ENCODE measurements around the gene TBC1D22A. TPM values are rescaled to one million over a fixed set of nuclear protein-coding genes. Genes with fewer than 3 reads are reported as not detected.

Gene TBC1D22A
- total and polyA plus RNA-seq, 2 experiments from 2014 or later, result 16.6 to 18.5 TPM

DNA sequence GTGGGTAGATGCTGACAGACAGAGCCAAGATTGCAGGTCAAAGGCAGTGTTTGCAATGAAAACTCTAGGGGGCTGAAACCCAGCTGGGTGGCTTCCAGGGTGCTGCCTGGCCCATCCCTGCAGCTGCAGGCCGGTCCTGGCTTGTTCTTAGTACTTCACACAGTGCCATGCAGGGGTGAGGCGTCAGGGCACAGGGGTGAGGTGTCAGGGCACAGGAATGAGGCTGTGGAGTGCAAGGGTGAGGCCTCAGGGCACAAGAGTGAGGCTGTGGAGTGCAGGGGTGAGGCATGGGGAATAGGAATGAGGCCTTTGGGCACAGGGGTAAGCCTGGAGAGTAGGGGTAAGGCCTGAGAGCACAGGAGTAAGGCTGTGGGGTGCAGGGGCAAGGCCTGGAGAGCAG is 337.6 kb downstream of the TBC1D22A start:
- no peak for DNase-seq (ENCODE audit: low read depth in 1 of 2, low spot score in 1 of 2)

DNA sequence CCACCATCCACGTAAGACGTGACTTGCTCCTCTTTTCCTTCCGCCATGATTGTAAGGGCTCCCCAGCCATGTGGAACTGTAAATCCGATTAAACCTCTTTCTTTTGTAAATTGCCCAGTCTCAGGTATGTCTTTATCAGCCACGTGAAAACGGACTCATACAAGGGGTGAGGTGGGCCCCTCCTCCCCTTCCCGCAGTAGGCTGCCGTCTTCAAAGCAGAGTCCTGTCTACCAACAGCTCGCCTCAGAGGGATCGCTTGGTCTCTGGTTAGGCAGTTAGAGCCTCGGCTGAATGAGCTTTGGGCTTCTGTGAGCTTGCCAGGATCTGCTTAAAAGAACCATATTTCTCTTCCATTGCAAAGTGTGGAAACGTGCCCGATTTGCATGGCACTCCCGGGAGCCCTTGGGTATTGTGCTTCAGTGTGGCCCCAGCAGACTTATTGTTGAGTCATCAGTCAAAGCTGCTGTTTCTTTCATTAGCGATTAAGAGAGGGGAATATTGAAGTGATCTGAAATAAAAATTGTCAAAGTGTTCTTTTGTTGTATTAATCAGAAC is 338.3 kb downstream of the TBC1D22A start:
- no peak overlapping the region for H3K27ac ChIP-seq
- TF ChIP-seq, protein P1, sequence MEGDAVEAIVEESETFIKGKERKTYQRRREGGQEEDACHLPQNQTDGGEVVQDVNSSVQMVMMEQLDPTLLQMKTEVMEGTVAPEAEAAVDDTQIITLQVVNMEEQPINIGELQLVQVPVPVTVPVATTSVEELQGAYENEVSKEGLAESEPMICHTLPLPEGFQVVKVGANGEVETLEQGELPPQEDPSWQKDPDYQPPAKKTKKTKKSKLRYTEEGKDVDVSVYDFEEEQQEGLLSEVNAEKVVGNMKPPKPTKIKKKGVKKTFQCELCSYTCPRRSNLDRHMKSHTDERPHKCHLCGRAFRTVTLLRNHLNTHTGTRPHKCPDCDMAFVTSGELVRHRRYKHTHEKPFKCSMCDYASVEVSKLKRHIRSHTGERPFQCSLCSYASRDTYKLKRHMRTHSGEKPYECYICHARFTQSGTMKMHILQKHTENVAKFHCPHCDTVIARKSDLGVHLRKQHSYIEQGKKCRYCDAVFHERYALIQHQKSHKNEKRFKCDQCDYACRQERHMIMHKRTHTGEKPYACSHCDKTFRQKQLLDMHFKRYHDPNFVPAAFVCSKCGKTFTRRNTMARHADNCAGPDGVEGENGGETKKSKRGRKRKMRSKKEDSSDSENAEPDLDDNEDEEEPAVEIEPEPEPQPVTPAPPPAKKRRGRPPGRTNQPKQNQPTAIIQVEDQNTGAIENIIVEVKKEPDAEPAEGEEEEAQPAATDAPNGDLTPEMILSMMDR (IDR thresholded peaks at IDR 0.05; ENCODE audit: low read depth, low read length), result no peak
- no peaks in the 10 kb centered on the region for H3K36me3 ChIP-seq
- no peak for DNase-seq (ENCODE audit: low read depth in 1 of 2, low spot score in 1 of 2)
- no peaks in the 10 kb centered on the region for H3K4me1 ChIP-seq (ENCODE audit: low read depth)
- no peak overlapping the region for H3K4me3 ChIP-seq
- H3K27me3 ChIP-seq, result no peaks in the 10 kb centered on the region
- H3K9me3 ChIP-seq (ENCODE audit: low read depth), result no peaks in the 10 kb centered on the region

More for the DNA sequence above, 337.6 kb downstream of the TBC1D22A start:
- TF ChIP-seq, protein P1 (IDR thresholded peaks at IDR 0.05; ENCODE audit: low read depth, low read length), result no peak
- Histone ChIP-seq H3K36me3 (no peaks in the 10 kb centered on the region), H3K27ac (no peak overlapping the region), H3K4me3 (no peak overlapping the region), H3K27me3 (no peaks in the 10 kb centered on the region), H3K4me1 (ENCODE audit: low read depth) (no peaks in the 10 kb centered on the region), H3K9me3 (ENCODE audit: low read depth) (no peaks in the 10 kb centered on the region)

DNA sequence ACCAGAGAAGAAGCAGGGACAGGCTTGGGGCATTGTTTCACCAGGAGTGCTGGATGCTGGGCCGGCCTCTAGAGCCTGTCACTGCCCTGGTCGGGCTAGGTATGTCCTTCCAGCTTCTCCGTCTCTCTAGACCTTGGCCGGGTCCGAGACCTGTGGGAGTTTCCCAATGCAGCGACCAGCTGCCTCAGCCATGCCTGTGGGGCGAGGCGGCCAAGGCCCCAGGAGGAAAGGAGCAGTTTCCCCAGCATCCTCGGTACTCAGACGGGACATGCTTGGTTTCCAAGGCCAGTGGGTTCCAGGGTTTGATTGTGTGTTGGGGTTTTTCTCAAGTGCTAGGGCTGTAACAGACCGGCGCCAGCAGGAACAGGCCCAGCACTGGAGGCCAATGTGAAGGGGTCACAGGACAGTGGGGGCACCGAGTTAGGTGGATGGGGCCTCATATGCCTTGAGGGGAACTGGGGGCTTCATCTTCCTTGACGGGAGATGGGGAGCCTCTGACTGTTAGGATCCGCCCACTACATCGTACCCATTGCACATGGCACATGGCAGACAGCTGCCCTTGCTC is 339.0 kb downstream of the TBC1D22A start:
- no peak overlapping the region for H3K27ac ChIP-seq
- no peaks in the 10 kb centered on the region for H3K9me3 ChIP-seq (ENCODE audit: low read depth)
- H3K4me3 ChIP-seq, result no peak overlapping the region
- no peaks in the 10 kb centered on the region for H3K4me1 ChIP-seq (ENCODE audit: low read depth)
- TF ChIP-seq, protein P1 (IDR thresholded peaks at IDR 0.05; ENCODE audit: low read depth, low read length), result no peak
- no peaks in the 10 kb centered on the region for H3K36me3 ChIP-seq
- DNase-seq (ENCODE audit: low read depth in 1 of 2, low spot score in 1 of 2), result no peak
- H3K27me3 ChIP-seq, result no peaks in the 10 kb centered on the region

DNA sequence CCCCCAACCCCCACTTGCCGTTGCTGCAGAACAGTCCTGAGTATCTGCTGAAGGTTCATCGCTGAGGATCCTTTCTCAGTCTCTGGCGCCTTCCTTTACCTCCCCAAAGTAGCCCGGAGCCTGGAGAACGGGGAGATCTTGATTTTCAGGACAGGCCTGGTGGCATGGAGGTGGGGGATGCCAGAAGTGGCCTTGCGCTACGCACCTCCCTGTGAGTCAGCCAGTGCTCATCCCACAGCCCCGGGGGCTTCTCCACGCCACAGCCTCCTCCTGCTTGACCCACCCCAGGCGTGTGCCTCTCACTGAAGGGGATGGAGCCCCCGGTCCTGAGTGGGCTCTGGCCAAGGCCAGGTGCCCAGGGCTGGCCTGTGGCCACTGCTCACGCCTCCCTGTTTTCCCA is 339.6 kb downstream of the TBC1D22A start:
- Histone ChIP-seq H3K36me3 (no peaks in the 10 kb centered on the region), H3K4me3 (no peak overlapping the region), H3K9me3 (ENCODE audit: low read depth) (no peaks in the 10 kb centered on the region), H3K4me1 (ENCODE audit: low read depth) (no peaks in the 10 kb centered on the region), H3K27ac (no peak overlapping the region), H3K27me3 (no peaks in the 10 kb centered on the region)
- no peak for DNase-seq (ENCODE audit: low read depth in 1 of 2, low spot score in 1 of 2)
- TF ChIP-seq, protein P1 (IDR thresholded peaks at IDR 0.05; ENCODE audit: low read depth, low read length), result no peak

DNA sequence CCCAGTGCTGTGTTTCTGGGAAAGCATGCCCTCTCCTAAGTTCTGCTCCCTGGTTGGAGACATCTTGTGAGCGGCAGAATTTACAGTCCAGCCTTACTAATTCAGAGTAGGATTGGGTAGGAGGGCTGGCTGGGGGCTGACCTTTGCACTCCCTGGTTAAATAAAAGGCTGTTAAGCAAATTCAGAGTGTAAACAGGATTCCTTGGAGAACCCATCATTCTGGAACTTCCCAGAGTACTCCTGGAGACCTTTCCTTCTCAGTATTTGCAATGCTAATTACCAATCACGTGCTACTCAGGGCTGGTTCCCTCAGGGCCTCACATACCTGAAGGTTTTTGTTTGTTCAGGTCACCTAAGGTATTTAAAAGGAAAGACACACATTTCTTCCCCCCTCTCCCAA is 340.2 kb downstream of the TBC1D22A start:
- Histone ChIP-seq H3K36me3 (no peaks in the 10 kb centered on the region), H3K27me3 (no peaks in the 10 kb centered on the region), H3K27ac (no peak overlapping the region), H3K9me3 (ENCODE audit: low read depth) (no peaks in the 10 kb centered on the region), H3K4me1 (ENCODE audit: low read depth) (no peaks in the 10 kb centered on the region), H3K4me3 (no peak overlapping the region)
- DNase-seq (ENCODE audit: low read depth in 1 of 2, low spot score in 1 of 2), result no peak
- TF ChIP-seq, protein P1 (IDR thresholded peaks at IDR 0.05; ENCODE audit: low read depth, low read length), result no peak

All from cardiac muscle cell (in vitro differentiated cells and primary cell).